RWPE2 (cell line): Measurements from ENCODE around the gene NRIP1.

Experiments used
- ATAC-seq: fragments of 200-7000 bp; cut with Tn5 transposase; 3 replicates; pipeline ENCODE4 v1.9.1; 2021; ENCODE audit warnings: low read depth
- DNase-seq: peaks from one replicate; pipeline ENCODE4 v3.0.0-alpha.2; 2020; ENCODE audit warnings: low spot score
- H3K27ac ChIP-seq: fragments of 450-650 bp; 2 replicates; pipeline ENCODE4 v1.5.1; 2017; ENCODE audit warnings: mild to moderate bottlenecking; ENCODE audit not compliant: poor library complexity, severe bottlenecking
- H3K27me3 ChIP-seq: fragments of 250-450 bp; sonication (Bioruptor Pico); 2 replicates; pipeline ENCODE4 v1.5.1; 2021; ENCODE audit warnings: mild to moderate bottlenecking, moderate library complexity; ENCODE audit not compliant: insufficient read depth, poor library complexity, severe bottlenecking
- H3K36me3 ChIP-seq: fragments of 250-450 bp; sonication (Bioruptor Pico); 2 replicates; pipeline ENCODE4 v1.5.1; 2020; ENCODE audit warnings: low read depth, mild to moderate bottlenecking, moderate library complexity
- H3K4me1 ChIP-seq: fragments of 250-450 bp; sonication (Bioruptor Pico); 2 replicates; pipeline ENCODE4 v1.5.1; 2021; ENCODE audit warnings: mild to moderate bottlenecking, moderate library complexity; ENCODE audit not compliant: insufficient read depth, poor library complexity, severe bottlenecking
- H3K4me3 ChIP-seq: fragments of 250-450 bp; sonication (Bioruptor Pico); 2 replicates; pipeline ENCODE4 v1.5.1; 2021; ENCODE audit warnings: mild to moderate bottlenecking, moderate library complexity; ENCODE audit not compliant: severe bottlenecking
- H3K9me3 ChIP-seq: fragments of 250-450 bp; sonication (Bioruptor Pico); 2 replicates; pipeline ENCODE4 v1.5.1; 2021; ENCODE audit warnings: mild to moderate bottlenecking, moderate library complexity; ENCODE audit not compliant: severe bottlenecking
- TF ChIP-seq, protein P1 (sequence below): fragments of 450-650 bp; IDR thresholded peaks from one replicate; pipeline ENCODE4 v1.5.1; 2017; ENCODE audit warnings: mild to moderate bottlenecking, moderate library complexity; ENCODE audit not compliant: poor library complexity, severe bottlenecking

The NRIP1 gene

DNA sequence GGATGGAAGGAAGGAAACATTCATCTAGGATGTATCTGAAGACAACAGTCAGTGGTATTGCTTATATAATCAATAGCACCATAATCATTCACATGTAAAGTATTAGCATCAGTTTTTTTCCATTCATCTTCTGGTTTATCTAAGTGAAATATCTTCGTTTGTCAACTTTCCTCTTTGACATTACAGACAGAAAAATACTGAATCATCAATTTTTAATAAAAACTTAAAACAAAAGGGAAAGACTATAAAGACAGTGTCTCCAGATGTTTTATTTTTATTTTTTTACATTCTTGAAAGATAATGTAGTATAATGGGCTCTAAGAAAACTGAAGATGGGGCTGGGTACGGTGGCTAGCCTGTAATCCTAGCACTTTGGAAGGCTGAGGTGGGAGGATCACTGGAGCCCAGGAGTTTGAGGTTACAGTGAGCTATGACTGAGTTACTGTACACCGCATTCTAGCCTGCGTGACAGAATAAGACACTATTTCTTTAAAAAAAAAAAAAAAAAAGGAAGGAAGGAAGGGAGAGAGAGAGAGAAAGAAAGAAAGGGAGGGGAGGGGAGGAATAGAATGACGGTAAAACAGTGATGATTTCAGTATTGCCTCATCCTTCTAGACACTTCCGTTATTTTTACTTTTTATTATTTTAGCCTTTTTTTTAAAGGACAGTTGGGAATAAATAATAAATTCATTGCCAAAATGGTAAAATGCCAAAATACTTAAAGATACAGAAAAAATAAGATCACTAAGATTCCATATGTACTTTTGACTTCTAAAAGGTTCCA, 89.5 kb downstream of the NRIP1 start:
- H3K4me3 ChIP-seq: no peak overlapping the region
- H3K36me3 ChIP-seq: 0 out of 2 replicates have a peak, but pooled peaks cover 4% of the 10 kb centered on the region
- ATAC-seq: no peak
- H3K9me3 ChIP-seq: no peaks in the 10 kb centered on the region
- H3K4me1 ChIP-seq: no peaks in the 10 kb centered on the region
- H3K27me3 ChIP-seq: no peaks in the 10 kb centered on the region
- TF ChIP-seq, protein P1, sequence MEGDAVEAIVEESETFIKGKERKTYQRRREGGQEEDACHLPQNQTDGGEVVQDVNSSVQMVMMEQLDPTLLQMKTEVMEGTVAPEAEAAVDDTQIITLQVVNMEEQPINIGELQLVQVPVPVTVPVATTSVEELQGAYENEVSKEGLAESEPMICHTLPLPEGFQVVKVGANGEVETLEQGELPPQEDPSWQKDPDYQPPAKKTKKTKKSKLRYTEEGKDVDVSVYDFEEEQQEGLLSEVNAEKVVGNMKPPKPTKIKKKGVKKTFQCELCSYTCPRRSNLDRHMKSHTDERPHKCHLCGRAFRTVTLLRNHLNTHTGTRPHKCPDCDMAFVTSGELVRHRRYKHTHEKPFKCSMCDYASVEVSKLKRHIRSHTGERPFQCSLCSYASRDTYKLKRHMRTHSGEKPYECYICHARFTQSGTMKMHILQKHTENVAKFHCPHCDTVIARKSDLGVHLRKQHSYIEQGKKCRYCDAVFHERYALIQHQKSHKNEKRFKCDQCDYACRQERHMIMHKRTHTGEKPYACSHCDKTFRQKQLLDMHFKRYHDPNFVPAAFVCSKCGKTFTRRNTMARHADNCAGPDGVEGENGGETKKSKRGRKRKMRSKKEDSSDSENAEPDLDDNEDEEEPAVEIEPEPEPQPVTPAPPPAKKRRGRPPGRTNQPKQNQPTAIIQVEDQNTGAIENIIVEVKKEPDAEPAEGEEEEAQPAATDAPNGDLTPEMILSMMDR: no peak
- DNase-seq: no peak
- H3K27ac ChIP-seq: no peak overlapping the region

DNA sequence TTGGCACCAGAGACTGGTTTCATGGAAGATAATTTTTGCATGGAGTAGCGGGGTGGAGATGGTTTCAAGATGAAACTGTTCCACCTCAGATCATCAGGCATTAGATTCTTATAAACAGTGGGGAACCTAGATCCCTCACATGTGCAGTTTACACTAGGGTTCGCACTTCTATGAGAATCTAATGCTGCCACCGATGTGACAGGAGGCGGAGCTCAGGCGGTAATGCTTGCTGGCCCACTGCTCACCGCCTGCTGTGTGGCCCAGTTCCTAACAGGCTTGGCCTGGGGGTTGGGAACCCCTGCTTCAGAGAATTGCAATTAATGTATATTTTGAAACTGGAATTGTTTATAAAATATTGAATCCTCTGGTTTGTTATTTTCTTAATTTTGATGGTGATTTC, 92.1 kb downstream of the NRIP1 start:
- no peak for ATAC-seq
- TF ChIP-seq, protein P1: no peak
- no peak overlapping the region for H3K4me3 ChIP-seq

DNA sequence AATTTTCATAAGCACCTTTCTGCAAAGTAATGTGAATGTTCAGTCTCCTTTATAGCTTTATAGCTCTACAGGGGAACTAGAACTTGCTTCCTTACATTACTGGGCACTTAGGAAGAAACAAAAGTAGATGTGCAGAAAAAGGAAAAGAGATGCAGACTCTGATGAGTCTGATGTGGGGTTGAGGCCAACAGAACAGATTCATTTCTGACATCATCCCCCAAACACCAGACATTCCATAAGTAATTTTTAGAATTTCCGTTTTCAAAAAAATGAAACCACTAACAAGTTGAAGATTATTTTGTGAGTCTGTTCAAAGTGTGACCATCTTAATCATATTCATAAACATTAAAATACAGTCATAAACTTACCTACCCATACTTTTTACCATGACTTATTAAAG, 96.0 kb downstream of the NRIP1 start:
- no peak for ATAC-seq
- TF ChIP-seq, protein P1: no peak
- DNase-seq: no peak
- H3K9me3 ChIP-seq: no peaks in the 10 kb centered on the region
- H3K4me3 ChIP-seq: no peak overlapping the region
- peaks cover 36% of the 10 kb centered on the region for H3K36me3 ChIP-seq
- H3K4me1 ChIP-seq: no peaks in the 10 kb centered on the region
- no peaks in the 10 kb centered on the region for H3K27me3 ChIP-seq
- no peak overlapping the region for H3K27ac ChIP-seq

More for the DNA sequence above, 92.1 kb downstream of the NRIP1 start:
- Histone ChIP-seq H3K27me3 (no peaks in the 10 kb centered on the region), H3K9me3 (no peaks in the 10 kb centered on the region), H3K4me1 (no peaks in the 10 kb centered on the region), H3K27ac (no peak overlapping the region), H3K36me3 (peaks cover 13% of the 10 kb centered on the region)
- no peak for DNase-seq

DNA sequence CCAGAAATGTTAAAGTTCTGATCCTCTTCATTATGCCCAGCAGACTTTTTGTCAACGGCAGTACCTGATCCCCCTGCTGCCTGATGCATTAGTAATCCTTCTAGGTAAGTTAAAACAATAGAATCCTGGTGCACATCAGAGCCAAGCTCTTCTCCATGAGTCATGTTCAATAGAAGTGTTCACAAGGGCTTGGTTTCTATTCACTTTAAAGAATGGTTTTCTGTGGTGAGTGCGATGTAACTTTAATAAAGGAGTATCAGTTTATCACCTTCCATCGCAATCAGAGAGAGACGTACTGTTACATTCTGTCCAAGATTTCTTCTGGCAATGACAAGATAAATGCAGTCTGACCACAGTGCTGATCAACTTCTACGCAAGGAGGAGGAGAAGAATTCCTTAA, 96.8 kb downstream of the NRIP1 start:
- Histone ChIP-seq H3K9me3 (no peaks in the 10 kb centered on the region), H3K27ac (no peak overlapping the region), H3K4me1 (no peaks in the 10 kb centered on the region), H3K36me3 (peaks cover 42% of the 10 kb centered on the region), H3K4me3 (no peak overlapping the region), H3K27me3 (no peaks in the 10 kb centered on the region)
- DNase-seq (no peak), ATAC-seq (peak; percentile 72; the same call in 2 of the 3 replicates)
- TF ChIP-seq, protein P1: no peak

DNA sequence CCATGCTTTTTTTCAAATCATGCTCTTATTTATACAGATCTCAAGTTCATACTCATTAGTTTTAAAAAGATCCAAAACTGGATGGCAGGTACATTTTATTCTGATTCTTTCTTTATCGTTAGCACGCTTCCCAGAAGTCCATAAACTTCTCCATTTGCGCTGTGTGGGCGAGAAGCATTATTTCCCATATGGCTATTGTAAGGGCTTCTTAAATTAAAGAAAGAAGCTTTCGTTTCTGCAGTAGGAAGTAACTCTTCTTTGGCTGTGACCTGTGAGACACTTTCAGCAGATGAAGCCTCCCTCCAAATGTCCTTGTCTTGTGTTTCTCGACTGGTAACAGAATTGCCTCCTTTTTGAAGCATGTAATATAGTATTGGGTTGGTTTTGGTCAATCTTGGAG, 100.2 kb downstream of the NRIP1 start:
- H3K36me3 ChIP-seq: peaks cover 46% of the 10 kb centered on the region
- no peak overlapping the region for H3K4me3 ChIP-seq
- TF ChIP-seq, protein P1: no peak
- ATAC-seq (no peak), DNase-seq (no peak)
- no peaks in the 10 kb centered on the region for H3K27me3 ChIP-seq
- no peaks in the 10 kb centered on the region for H3K9me3 ChIP-seq
- H3K27ac ChIP-seq: no peak overlapping the region
- no peaks in the 10 kb centered on the region for H3K4me1 ChIP-seq
